GM12878 (cell line): ENCODE measurements around the gene TMEM126A.
A peak's percentile ranks its signal among the peaks of the same experiment; 100 is the strongest.

Experiments
- CTCF ChIP-seq, 3 experiments: IDR thresholded peaks in 2 of 3; conservative IDR thresholded peaks in 1 of 3; 2 replicates each; pipeline ENCODE4 v1.5.1; 2011; ENCODE audit warnings: low read depth in 3 of 3, low read length in 3 of 3, mild to moderate bottlenecking in 3 of 3, control low read depth in 2 of 3, moderate library complexity in 2 of 3, inconsistent platforms in 1 of 3, mixed read lengths in 1 of 3; ENCODE audit not compliant: control insufficient read depth in 2 of 3, insufficient read depth in 1 of 3; ENCODE audit errors: extremely low read depth in 1 of 3
- E2F8 ChIP-seq: fragments of 450-650 bp; IDR thresholded peaks from 2 replicates; pipeline ENCODE4 v1.6.1; 2018; ENCODE audit warnings: mild to moderate bottlenecking, low read depth, moderate library complexity; ENCODE audit not compliant: partially characterized antibody
- EGR1 ChIP-seq, 2 experiments: IDR thresholded peaks; 1 replicate in 1 of 2; 2 replicates in 1 of 2; pipeline ENCODE4 v1.6.1; 2011 to 2012; ENCODE audit warnings: low read depth in 2 of 2, low read length in 2 of 2, borderline replicate concordance in 1 of 2, mild to moderate bottlenecking in 1 of 2, moderate library complexity in 1 of 2
- ETV6 ChIP-seq, 2 experiments: fragments of 450-650 bp in 1 of 2; IDR thresholded peaks in 1 of 2; conservative IDR thresholded peaks in 1 of 2; 2 replicates each; pipeline ENCODE4 v1.6.1; 2014; ENCODE audit warnings: antibody characterized with exemption in 1 of 2, borderline replicate concordance in 1 of 2, low read depth in 1 of 2, mild to moderate bottlenecking in 1 of 2, moderate library complexity in 1 of 2
- EZH2 ChIP-seq: IDR thresholded peaks from 2 replicates; pipeline ENCODE4 v1.6.1; 2012; ENCODE audit warnings: low read depth, mild to moderate bottlenecking, control low read depth, inconsistent platforms, low read length, borderline replicate concordance; ENCODE audit not compliant: control insufficient read depth
- MLLT1 ChIP-seq: fragments of 450-650 bp; IDR thresholded peaks from 2 replicates; pipeline ENCODE4 v1.6.1; 2016; ENCODE audit warnings: mild to moderate bottlenecking
- MXI1 ChIP-seq: fragments of 150-350 bp; IDR thresholded peaks from 2 replicates; pipeline ENCODE4 v1.6.1; 2011; ENCODE audit warnings: low read depth, mild to moderate bottlenecking, inconsistent platforms, low read length, improper control_type of control experiment
- NR2C2 ChIP-seq: IDR thresholded peaks from 2 replicates; pipeline ENCODE4 v1.6.1; 2011; ENCODE audit warnings: borderline replicate concordance, low read depth; ENCODE audit not compliant: control insufficient read depth, insufficient read length
- POLR2AphosphoS2 ChIP-seq: IDR thresholded peaks from 2 replicates; pipeline ENCODE4 v1.6.1; 2011; ENCODE audit warnings: low read depth, mild to moderate bottlenecking, low read length, improper control_type of control experiment, moderate library complexity
- POLR2AphosphoS5 ChIP-seq: IDR thresholded peaks from 2 replicates; pipeline ENCODE4 v1.6.1; 2011; ENCODE audit warnings: mild to moderate bottlenecking, low read length, inconsistent platforms
- SREBF2 ChIP-seq: IDR thresholded peaks from 2 replicates; pipeline ENCODE4 v1.6.1; 2012; ENCODE audit warnings: mild to moderate bottlenecking, low read length
- TARDBP ChIP-seq: IDR thresholded peaks from 2 replicates; pipeline ENCODE4 v1.6.1; 2016; ENCODE audit warnings: borderline replicate concordance

- TF ChIP-seq CTCF (IDR thresholded peaks at IDR 0.05 in 2 of 3, conservative IDR thresholded peaks at IDR 0.05 in 1 of 3; ENCODE audit: control insufficient read depth in 2 of 3, extremely low read depth in 1 of 3, insufficient read depth in 1 of 3, low read depth in 3 of 3, low read length in 3 of 3), result no peak
- TF ChIP-seq NR2C2, result no peak
- TF ChIP-seq E2F8, result no peak
- TF ChIP-seq MXI1, result no peak; the same call in 1 of the 2 replicates
- TF ChIP-seq TARDBP, result no peak
- TF ChIP-seq EGR1 (IDR thresholded peaks at IDR 0.05; ENCODE audit: borderline replicate concordance in 1 of 2, low read depth in 2 of 2, low read length in 2 of 2), result no peak
- TF ChIP-seq SREBF2, result no peak
- TF ChIP-seq MLLT1, result peak; percentile 35; the same call in 1 of the 2 replicates
- no peak for TF ChIP-seq POLR2AphosphoS5
- TF ChIP-seq ETV6 (conservative IDR thresholded peaks at IDR 0.05 in 1 of 2, IDR thresholded peaks at IDR 0.05 in 1 of 2; ENCODE audit: borderline replicate concordance in 1 of 2, low read depth in 1 of 2), result peak in 1 of 2 experiments; percentile 71; a peak in 1 of 4 replicates
- no peak; the same call in 1 of the 2 replicates for TF ChIP-seq POLR2AphosphoS2
- TF ChIP-seq EZH2, result no peak
Measured at GRCh38 chr11:85628771-85629341, 18.9 kb upstream of the TMEM126A start.
